Small intestine (tissue), 7 donors: Measurements from ENCODE around the gene PRXL2A. TPM values are rescaled to one million over a fixed set of nuclear protein-coding genes. Genes with fewer than 3 reads are reported as not detected.

ENCODE experiments used
- DNase-seq, 2 donors: peaks; one replicate each; pipeline versions ENCODE4 v3.0.0 to v3.0.0-alpha.2; 2013
- FAIRE-seq: peaks from 2 replicates; lab custom pipeline; 2012; peaks lifted over from hg19 to GRCh38; lab: Jason Lieb, UNC
- H3K27ac ChIP-seq, 3 donors: one replicate each; pipeline ENCODE4 v1.5.1; 2013; ENCODE audit warnings: low read length in 2 of 3, mild to moderate bottlenecking in 2 of 3, control low read depth in 1 of 3, inconsistent platforms in 1 of 3, low read depth in 1 of 3, moderate library complexity in 1 of 3
- H3K27me3 ChIP-seq, 3 donors: one replicate each; pipeline ENCODE4 v1.6.1; 2013; ENCODE audit warnings: low read length in 3 of 3, inconsistent platforms in 1 of 3; ENCODE audit not compliant: control insufficient read depth in 3 of 3, insufficient read depth in 3 of 3
- H3K36me3 ChIP-seq, 3 donors: one replicate each; pipeline ENCODE4 v1.6.1; 2013; ENCODE audit warnings: low read length in 3 of 3, inconsistent platforms in 1 of 3, low read depth in 1 of 3, mild to moderate bottlenecking in 1 of 3, moderate library complexity in 1 of 3; ENCODE audit not compliant: control insufficient read depth in 3 of 3, insufficient read depth in 2 of 3
- H3K4me1 ChIP-seq, 3 donors: one replicate each; pipeline ENCODE4 v1.6.1; 2013; ENCODE audit warnings: low read length in 2 of 3, inconsistent platforms in 1 of 3, low read depth in 1 of 3, mild to moderate bottlenecking in 1 of 3, moderate library complexity in 1 of 3; ENCODE audit not compliant: control insufficient read depth in 3 of 3, insufficient read depth in 2 of 3
- H3K4me3 ChIP-seq, 3 donors: one replicate each; pipeline ENCODE4 v1.5.1; 2013; ENCODE audit warnings: low read length in 3 of 3, control low read depth in 1 of 3, inconsistent platforms in 1 of 3, low read depth in 1 of 3, mild to moderate bottlenecking in 1 of 3, moderate library complexity in 1 of 3
- H3K9me3 ChIP-seq, 2 donors: one replicate each; pipeline ENCODE4 v1.6.1; 2013; ENCODE audit warnings: low read depth in 1 of 2, low read length in 1 of 2; ENCODE audit not compliant: control insufficient read depth in 2 of 2, insufficient read depth in 1 of 2
- WGBS, 3 donors: extraction: QIAGEN DNeasy Blood & Tissue Kit; methylation state at CpG; one replicate each; pipeline ENCODE4 v1.1.7; 2013; 5-methylcytosine and 5-hydroxymethylcytosine counted together
- polyA plus RNA-seq, 4 donors: library from polyadenylated mRNA; stranded (reverse) in 3 of 4; unstranded in 1 of 4; fragments of 200-250 nt in 3 of 4; fragments of 120-200 nt in 1 of 4; gene quantifications; one replicate each; pipeline versions ENCODE4 v1.2.1 to v1.2.3, GENCODE V29; 2013
- donor health status: healthy with polysubstance abuse.
- donor health status: control.
- donor health status: control.
- donor health status: Bipolar disorder and iron deficiency.
- donor health status: healthy.

PRXL2A gene
- polyA plus RNA-seq, 4 donors, result 40.9 to 144 (median 56.9) TPM

DNA sequence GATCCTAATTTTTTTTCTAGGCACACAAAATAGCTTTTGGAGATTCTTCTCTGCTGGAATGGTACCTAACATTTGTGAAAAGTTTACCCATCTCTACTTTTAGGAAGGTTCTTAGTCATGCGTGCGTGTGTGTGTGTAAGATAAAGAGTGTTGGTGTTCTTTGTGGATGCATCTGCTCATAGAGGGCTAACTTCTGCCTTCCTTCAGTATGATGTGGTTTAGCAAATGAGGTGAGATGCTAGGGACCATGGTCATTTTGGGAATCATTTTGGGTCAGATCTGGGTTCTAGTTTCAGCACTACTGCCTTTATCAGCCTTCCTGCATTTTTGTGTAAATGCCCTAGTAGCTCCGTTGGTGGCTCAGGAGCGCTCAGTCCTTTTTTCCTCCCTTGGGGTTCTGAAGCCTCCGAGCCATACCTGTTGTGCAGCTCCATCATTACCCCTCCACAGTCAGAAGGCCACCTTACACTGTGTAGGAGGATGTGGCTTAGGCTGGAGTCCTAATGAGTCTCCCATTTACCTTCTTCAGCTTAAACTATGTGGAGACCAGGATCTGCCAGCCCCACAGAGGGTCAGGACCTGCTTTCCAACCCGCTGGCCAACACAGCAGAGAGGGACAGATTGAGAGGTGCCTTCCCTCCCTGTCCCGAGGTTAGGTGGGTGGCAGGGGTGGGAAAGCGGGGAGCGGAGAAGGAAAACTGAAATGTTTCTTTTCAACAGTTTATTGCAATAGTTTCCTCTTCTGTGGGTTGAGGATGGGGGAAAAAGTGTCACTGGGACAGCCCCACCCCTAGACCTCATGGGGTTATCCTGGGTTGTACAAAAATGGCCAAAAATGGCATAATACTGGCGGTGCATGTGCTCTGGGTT lies 77.0 kb downstream of the PRXL2A start:
- peaks cover 3 to 29% (median 10%) of the 10 kb centered on the region in 3 donors for H3K36me3 ChIP-seq
- peaks cover 0 to 15% (median 8%) of the 10 kb centered on the region in 3 donors for H3K4me1 ChIP-seq
- H3K4me3 ChIP-seq, result no peak overlapping the region
- H3K27ac ChIP-seq, result peak overlapping the region in 1 of 3 donors; percentile 22
- FAIRE-seq (no peak), DNase-seq (no peak)
- 74 to 82% (median 79%) methylated on average over 10 of the region's 10 CpGs for WGBS, 3 donors
- no peaks in the 10 kb centered on the region for H3K27me3 ChIP-seq
- no peaks in the 10 kb centered on the region for H3K9me3 ChIP-seq

DNA sequence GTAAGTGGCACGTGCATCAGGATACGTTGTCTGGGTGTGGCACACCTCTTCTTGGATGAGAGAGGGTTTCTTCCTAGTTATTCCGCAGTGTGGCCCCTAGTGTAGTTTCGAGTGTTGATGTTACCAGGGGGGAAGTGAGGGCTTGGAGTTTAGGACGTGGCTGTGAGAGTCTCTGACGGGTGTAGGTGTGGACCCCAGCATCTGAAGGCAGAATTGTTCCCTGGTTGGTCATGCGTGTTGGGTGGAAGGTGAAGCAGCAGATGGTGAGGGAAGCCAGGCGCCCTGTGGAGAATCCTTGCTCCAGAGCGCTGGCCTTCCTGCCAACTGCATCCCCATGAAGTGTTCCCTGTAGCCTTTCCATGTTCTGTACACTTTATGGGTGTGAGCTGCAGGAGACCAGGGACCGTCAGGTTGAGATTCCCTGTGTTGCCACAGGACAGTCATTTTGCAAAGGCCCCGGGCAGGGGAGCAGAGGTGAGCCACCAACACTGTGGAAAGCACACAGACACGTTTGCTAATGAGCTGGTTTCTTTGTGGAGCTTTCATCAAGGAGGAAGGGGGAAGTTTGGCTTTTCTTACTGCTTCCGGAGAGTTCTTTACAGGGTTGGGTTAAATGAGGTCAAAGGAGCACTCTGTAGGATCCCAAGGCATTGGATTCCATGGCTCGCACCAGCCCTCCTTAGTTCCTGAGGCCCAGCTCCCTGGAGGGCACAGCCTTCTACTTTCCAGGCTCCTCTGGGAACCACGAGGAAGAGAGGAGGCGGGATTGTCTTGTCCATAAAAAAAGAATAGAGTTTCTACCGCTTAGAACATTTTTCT lies 77.8 kb downstream of the PRXL2A start:
- Histone ChIP-seq H3K4me3 (no peak overlapping the region), H3K4me1 (peaks cover 0 to 15% (median 8%) of the 10 kb centered on the region in 3 donors), H3K36me3 (peaks cover 3 to 33% (median 14%) of the 10 kb centered on the region in 3 donors), H3K27ac (peak overlapping the region in 2 of 3 donors; percentile 13 to 56), H3K27me3 (no peaks in the 10 kb centered on the region), H3K9me3 (no peaks in the 10 kb centered on the region)
- 63 to 81% (median 72%) methylated on average over 17 of the region's 17 CpGs for WGBS, 3 donors
- DNase-seq (no peak), FAIRE-seq (no peak)

Other genes starting within 250 kb of the PRXL2A start
- 100 to 1,000 TPM; 110 to 363 (median 209) TPM for gene ANXA11, start 203.0 kb upstream of the PRXL2A start, polyA plus RNA-seq
- under 1 TPM in 2 of 4 donors, not detected in 2; 0.18 to 0.52 TPM for gene MAT1A, start 118.9 kb upstream of the PRXL2A start, polyA plus RNA-seq
- gene DYDC1, start 51.8 kb upstream of the PRXL2A start, polyA plus RNA-seq, result not detected
- 1 to 10 TPM in 1 of 4 donors, under 1 TPM in 1, not detected in 2; 0.64 to 1.4 TPM for gene DYDC2, start 51.8 kb upstream of the PRXL2A start, polyA plus RNA-seq
- gene TSPAN14, start 45.8 kb downstream of the PRXL2A start, polyA plus RNA-seq, result 10 to 100 TPM in 2 of 4 donors, 1 to 10 TPM in 2; 7.4 to 69.4 (median 32.4) TPM
- gene SH2D4B, start 129.4 kb downstream of the PRXL2A start, polyA plus RNA-seq, result under 1 TPM in 2 of 4 donors, not detected in 2; 0.03 to 0.09 TPM